AG09319 (cell line): Measurements from ENCODE around the gene SFT2D2.
A peak's percentile ranks its signal among the peaks of the same experiment; 100 is the strongest.

Source experiments
- DNase-seq: peaks from one replicate; pipeline ENCODE4 v3.0.0-alpha.2; 2010; ENCODE audit warnings: low read depth; ENCODE audit errors: extremely low read depth
- CTCF ChIP-seq: IDR thresholded peaks from 2 replicates; pipeline ENCODE4 v1.5.1; 2011; ENCODE audit warnings: low read depth, mild to moderate bottlenecking, inconsistent platforms, low read length, moderate library complexity

The SFT2D2 gene

GRCh38 chr1:168256164-168256563 lies 30.4 kb downstream of the SFT2D2 start:
- no peak for DNase-seq
- TF ChIP-seq CTCF, result no peak

GRCh38 chr1:168257397-168257796 lies 31.6 kb downstream of the SFT2D2 start:
- no peak for DNase-seq
- no peak for TF ChIP-seq CTCF

GRCh38 chr1:168259567-168259966 lies 33.8 kb downstream of the SFT2D2 start:
- TF ChIP-seq CTCF, result no peak
- no peak for DNase-seq

GRCh38 chr1:168260393-168260792 lies 34.6 kb downstream of the SFT2D2 start:
- TF ChIP-seq CTCF, result no peak
- no peak for DNase-seq

GRCh38 chr1:168261390-168261789 lies 35.6 kb downstream of the SFT2D2 start:
- no peak for TF ChIP-seq CTCF
- DNase-seq, result peak; percentile 44

GRCh38 chr1:168263130-168263529 lies 37.3 kb downstream of the SFT2D2 start:
- TF ChIP-seq CTCF, result no peak
- DNase-seq, result no peak

GRCh38 chr1:168264296-168264695 lies 38.5 kb downstream of the SFT2D2 start:
- TF ChIP-seq CTCF, result no peak
- DNase-seq, result no peak

GRCh38 chr1:168265596-168265995 lies 39.8 kb downstream of the SFT2D2 start:
- DNase-seq, result no peak
- no peak for TF ChIP-seq CTCF
